Activated T-helper 1 cell treated with anti-CD3 and anti-CD28 coated beads, Interleukin-12 subunit alpha, Interleukin-12 subunit beta, Interleukin-2, Interleukin-4 antibody, amounts not matched to agents 30 ng/mL and 10 ng/mL and 1 ng/mL, durations not matched to agents 14 hours and 24 hours and 36 hours (primary cell): ENCODE measurements around the gene NMNAT2. TPM values are rescaled to one million over a fixed set of nuclear protein-coding genes. Genes with fewer than 3 reads are reported as not detected.
"Not testable (repeated sequence)": the region's sequence is repeated elsewhere in the genome, so short reads cannot be mapped to it uniquely, and the experiment has no call there.

Source experiments
- DNase-seq: peaks from one replicate; pipeline ENCODE4 v3.0.0; 2021; ENCODE audit warnings: low spot score
- H3K27ac Mint-ChIP-seq: one replicate; pipeline ENCODE4 v1.8.0; 2021; ENCODE audit warnings: mild to moderate bottlenecking, mixed read lengths
- H3K27me3 Mint-ChIP-seq: one replicate; pipeline ENCODE4 v1.8.0; 2022; ENCODE audit warnings: mild to moderate bottlenecking, moderate library complexity, mixed read lengths; ENCODE audit not compliant: insufficient read depth
- H3K36me3 Mint-ChIP-seq: one replicate; pipeline ENCODE4 v1.8.0; 2021; ENCODE audit warnings: low read depth, mixed read lengths
- H3K4me1 Mint-ChIP-seq: one replicate; pipeline ENCODE4 v1.8.0; 2021; ENCODE audit warnings: low read depth, mixed read lengths
- H3K4me3 Mint-ChIP-seq: one replicate; pipeline ENCODE4 v1.8.0; 2021; ENCODE audit warnings: mild to moderate bottlenecking, moderate library complexity, mixed read lengths
- H3K9me3 Mint-ChIP-seq: one replicate; pipeline ENCODE4 v1.8.0; 2021; ENCODE audit warnings: mixed read lengths
- intact Hi-C: fragments of 100-400 bp; cut with micrococcal nuclease; formaldehyde crosslinking; loops from one replicate; pipeline ENCODE4 v1.15.1; 2024
- total RNA-seq: library from RNA; stranded (reverse); gene quantifications from 2 replicates; pipeline ENCODE4 v1.2.3, GENCODE V29; 2022

The NMNAT2 gene
- total RNA-seq, 1 donor from 2014 or later, result not detected

DNA sequence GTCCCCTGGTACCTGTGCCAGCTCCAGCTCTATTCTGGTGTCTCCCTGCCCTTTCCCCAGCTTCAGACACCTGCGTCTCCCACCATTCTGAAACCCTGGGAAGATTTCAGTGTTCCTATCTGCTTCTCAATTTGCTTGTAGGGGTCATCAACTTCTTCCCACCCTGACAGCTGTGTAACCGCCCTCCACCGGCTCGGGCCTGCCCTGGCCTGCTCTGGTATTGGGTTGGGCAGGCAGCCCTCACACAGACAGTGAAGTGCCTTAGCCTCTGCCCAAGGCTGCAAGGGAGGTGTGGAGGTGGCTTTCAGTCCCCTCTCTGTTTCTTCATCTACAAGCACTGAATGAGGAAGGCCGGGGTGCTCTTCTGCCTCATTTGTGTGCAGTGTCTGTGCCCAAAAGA, 134.9 kb downstream of the NMNAT2 start:
- DNase-seq, result no peak
- Mint-ChIP-seq H3K27ac (no peak overlapping the region), H3K27me3 (peaks cover 2% of the 10 kb centered on the region), H3K9me3 (no peaks in the 10 kb centered on the region), H3K36me3 (no peaks in the 10 kb centered on the region), H3K4me3 (no peak overlapping the region), H3K4me1 (peaks cover 6% of the 10 kb centered on the region)
- intact Hi-C loops, result no loop called here

DNA sequence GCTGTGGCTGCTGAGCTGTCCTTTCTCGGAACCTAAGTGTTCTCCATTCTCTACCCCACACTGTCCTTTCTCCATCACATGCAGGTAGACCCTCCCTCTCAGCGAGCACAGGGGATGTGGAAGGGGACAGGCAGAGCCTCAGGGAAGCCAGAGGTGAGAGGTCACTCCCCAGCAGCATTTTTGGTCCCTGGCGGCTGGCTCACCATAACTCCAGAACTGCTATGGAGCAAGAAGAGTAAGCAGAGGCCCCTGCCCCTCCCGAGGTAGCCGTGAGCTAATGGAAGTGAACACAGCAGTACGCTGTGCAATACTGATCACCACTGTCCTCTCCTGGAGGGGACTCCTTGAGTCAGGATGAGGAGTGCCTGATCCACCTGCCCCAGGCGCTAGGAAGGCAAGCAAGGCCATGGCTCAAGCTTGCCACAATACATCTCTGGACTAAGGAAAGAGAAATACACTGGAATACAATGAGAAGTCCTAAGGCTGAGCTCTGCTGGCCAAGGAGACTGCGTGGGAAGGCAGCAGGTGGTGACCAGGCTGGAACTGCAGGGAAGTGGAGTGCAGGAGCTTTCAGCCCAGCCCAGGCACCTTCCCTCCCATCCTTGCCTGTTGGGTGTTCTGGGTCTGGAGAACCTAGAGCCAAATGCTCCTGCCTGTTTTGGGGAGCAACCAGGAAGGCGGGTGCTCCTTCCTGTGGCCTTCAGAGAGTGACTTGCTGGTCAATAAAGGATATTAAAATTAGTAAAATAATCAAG, 135.9 kb downstream of the NMNAT2 start:
- intact Hi-C loops, result no loop called here

DNA sequence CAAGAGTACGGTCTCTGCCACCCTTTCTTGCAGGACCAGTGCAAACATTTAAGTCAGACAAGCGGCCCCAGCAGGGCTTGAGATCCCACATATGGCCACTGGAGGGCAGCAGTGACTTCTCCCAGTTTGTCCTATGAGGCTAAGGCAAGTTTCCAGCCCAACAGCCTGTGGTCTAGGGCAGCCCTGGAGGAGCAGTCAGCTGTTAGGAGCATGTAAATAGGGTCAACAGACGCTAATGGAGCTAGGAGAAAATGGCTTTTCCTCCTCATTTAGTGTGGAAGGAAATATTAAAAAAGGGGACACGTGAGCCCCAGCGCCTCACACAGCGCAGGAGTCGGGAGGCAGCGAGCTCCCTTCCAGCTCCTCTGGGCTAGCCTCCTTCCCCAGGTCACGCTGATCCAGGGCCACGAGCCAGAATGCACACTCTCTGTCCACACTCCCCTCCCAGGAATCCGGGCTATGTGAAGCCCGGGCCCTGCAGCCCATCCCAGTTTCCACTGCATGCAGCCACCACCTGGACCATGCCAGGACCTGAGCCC, 136.6 kb downstream of the NMNAT2 start:
- intact Hi-C loops, result loop anchor here (1.0 kb wide), 5 partner anchors 262 to 635 kb away; no protein-coding TSS in a partner anchor
- Mint-ChIP-seq H3K27me3 (peaks cover 5% of the 10 kb centered on the region), H3K36me3 (no peaks in the 10 kb centered on the region), H3K4me3 (no peak overlapping the region), H3K9me3 (no peaks in the 10 kb centered on the region), H3K4me1 (peaks cover 6% of the 10 kb centered on the region), H3K27ac (no peak overlapping the region)
- DNase-seq, result peak; percentile 50

More for the DNA sequence above, 135.9 kb downstream of the NMNAT2 start:
- no peak for DNase-seq
- H3K27ac Mint-ChIP-seq, result no peak overlapping the region
- H3K27me3 Mint-ChIP-seq, result peaks cover 5% of the 10 kb centered on the region
- no peaks in the 10 kb centered on the region for H3K9me3 Mint-ChIP-seq
- peaks cover 6% of the 10 kb centered on the region for H3K4me1 Mint-ChIP-seq
- H3K36me3 Mint-ChIP-seq, result no peaks in the 10 kb centered on the region
- H3K4me3 Mint-ChIP-seq, result no peak overlapping the region

DNA sequence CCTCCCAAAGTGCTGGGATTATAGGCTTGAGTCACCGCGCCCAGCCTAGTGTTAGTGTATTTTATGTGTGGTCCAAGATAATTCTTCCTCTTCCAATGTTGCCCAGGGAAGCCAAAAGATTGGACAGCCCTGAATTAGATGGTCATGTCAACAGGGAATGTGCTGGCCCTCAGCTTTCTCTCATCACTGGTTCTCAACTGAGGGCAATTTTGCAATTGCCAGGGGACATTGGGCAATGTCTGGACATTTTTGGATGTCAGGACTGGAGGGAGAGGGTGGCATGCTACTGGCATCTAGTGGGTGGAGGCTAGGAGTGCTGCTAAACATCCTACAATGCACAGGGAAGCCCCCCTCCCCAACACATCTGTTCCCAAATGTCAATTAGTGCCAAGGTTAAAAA, 137.1 kb downstream of the NMNAT2 start:
- no peaks in the 10 kb centered on the region for H3K36me3 Mint-ChIP-seq
- DNase-seq, result no peak
- no peaks in the 10 kb centered on the region for H3K9me3 Mint-ChIP-seq
- peaks cover 5% of the 10 kb centered on the region for H3K27me3 Mint-ChIP-seq
- H3K4me3 Mint-ChIP-seq, result no peak overlapping the region
- peaks cover 6% of the 10 kb centered on the region for H3K4me1 Mint-ChIP-seq
- intact Hi-C loops, result loop anchor here (1.0 kb wide), 5 partner anchors 262 to 635 kb away; no protein-coding TSS in a partner anchor
- no peak overlapping the region for H3K27ac Mint-ChIP-seq

DNA sequence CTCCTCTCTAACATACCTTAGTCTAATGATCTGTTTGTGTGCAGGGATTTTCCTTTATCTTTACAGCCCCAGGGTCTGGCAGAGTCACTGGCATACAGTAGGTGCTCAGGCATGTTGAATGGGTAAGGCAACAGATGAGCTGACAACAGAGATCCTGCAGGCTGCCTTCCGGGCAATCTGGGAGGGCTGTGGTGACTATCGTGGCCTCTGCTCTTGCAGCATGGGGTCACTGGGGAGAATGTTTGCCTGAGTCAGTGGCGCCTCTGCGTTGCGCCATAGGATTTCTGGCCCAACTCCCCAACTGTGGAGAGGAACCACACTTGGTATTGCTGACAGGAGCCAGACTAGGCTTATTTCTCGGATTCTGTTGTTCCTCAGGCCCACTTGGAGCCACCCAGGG, 138.3 kb downstream of the NMNAT2 start:
- H3K27me3 Mint-ChIP-seq, result peaks cover 5% of the 10 kb centered on the region
- peaks cover 6% of the 10 kb centered on the region for H3K4me1 Mint-ChIP-seq
- intact Hi-C loops, result no loop called here
- no peaks in the 10 kb centered on the region for H3K36me3 Mint-ChIP-seq
- DNase-seq, result no peak
- no peak overlapping the region for H3K27ac Mint-ChIP-seq
- no peaks in the 10 kb centered on the region for H3K9me3 Mint-ChIP-seq
- no peak overlapping the region for H3K4me3 Mint-ChIP-seq

DNA sequence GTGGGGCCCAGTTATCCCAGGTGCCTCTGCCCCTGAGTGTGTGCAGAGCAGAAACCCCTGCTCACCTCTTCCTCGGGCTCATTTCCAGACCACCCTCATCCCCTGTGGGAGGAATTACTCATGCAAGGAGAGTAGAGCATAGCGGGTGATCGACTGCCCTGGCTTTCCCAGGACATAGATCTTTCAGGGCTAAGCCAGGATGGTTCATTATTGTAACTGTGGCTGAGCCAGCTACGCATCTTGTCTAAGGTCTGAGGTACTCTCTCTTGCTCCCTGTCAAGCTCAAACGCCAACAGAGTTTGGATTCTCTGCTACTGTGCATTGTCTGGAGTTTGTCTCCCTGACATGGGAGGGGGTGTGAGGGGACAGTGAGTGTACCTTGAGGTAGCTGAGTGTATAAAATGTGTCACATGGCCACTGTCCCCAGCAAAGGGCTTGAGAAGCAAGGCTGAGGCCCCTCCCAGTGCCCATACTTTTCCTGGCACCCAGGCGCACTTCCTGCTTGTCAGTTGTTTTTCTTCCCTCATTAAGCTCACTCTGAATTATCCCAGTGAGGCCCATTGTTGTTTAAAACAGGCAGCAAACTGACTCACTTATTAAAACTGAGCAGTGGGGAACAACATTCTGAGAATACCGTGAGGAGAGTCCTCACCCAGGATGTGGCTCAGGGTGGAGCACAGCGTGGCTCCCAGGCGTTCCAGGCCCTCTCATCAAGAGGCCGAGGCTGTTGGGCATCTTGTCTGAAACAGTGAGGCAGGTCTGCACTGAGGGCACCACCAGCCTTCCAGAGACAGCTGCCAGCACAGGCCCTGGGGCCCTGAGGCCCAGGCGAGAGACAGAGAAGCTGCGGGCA, 139.2 kb downstream of the NMNAT2 start:
- H3K27me3 Mint-ChIP-seq, result peaks cover 5% of the 10 kb centered on the region
- no peaks in the 10 kb centered on the region for H3K36me3 Mint-ChIP-seq
- peaks cover 6% of the 10 kb centered on the region for H3K4me1 Mint-ChIP-seq
- no peak for DNase-seq
- H3K27ac Mint-ChIP-seq, result no peak overlapping the region
- no peaks in the 10 kb centered on the region for H3K9me3 Mint-ChIP-seq
- intact Hi-C loops, result no loop called here
- H3K4me3 Mint-ChIP-seq, result no peak overlapping the region

DNA sequence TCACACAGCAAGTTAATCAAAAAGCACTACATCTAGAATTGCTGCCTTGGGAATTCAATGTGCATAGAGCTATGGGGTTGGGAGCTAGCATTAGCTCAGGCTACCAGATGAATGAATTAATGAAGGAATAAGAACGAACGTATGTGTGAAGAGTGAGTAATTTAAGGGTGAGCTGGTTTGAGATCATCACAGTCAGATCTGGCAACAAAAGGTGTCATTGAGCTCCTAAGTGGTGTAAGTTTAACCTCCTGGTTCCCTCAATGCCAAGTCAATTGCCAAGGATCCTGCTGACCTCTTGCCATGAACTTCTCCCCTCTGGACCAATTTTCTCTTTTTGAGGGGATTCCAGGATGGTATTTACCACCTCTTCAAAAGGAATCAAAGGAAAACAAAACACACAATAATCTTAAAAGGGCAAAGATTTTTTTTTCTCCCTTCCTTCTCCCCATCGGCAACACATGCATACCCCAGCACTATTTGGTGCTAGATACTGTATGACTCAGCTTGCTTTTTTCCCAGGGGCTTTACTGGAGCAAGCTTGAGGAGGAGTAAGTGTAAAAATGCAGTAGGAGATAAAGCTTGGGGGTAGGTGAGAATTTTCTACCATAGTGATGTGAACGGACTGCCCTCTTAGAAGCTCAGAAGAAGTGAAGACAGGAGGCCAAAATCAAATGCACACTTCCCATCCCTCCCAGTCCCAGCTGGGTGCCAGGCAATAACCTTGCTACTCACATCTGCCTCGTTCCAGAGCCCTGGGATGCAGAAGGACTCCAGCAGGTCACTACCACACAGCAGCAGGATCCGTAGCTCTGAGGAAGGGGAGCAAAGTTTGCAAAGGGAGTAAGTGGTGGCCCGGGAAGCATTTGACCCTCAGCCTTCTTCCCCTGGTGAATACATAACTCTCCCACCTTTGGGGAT, 140.1 kb downstream of the NMNAT2 start:
- no peak for DNase-seq
- intact Hi-C loops, result no loop called here

DNA sequence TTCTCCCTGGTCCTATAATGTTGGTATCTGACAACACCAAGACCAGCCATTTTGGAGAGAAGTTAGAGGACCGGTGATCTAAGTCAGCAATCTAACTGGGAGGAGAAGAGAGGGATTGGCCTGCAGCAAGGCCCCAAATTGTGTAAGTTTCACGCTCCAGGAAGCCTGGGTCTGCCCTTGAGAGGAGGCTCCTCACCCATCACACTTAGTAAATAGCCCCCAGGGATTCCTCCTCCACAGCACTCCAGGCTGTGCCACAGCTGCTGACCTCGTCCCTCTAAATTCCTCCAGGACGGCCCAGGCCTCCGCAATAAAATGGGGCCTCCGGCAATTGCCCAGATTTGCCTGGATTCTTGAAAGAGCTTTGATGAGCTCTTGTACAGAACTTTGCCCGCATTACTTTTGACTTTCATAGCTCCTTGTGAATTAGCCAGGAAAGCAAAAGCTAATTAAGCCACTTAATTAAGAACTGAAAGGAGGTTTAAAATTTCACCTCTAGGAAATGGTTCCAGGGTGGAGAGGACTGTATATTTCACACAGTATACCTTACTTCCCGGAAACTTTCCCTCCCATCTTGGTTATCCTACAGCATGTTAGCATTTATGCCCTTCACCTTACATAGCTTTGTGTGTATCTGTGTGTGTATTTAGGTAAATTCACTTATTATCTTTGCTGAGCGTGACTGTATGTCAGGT, 141.6 kb downstream of the NMNAT2 start:
- H3K27ac Mint-ChIP-seq, result no peak overlapping the region
- H3K4me3 Mint-ChIP-seq, result no peak overlapping the region
- no peaks in the 10 kb centered on the region for H3K9me3 Mint-ChIP-seq
- H3K4me1 Mint-ChIP-seq, result peaks cover 6% of the 10 kb centered on the region
- no peaks in the 10 kb centered on the region for H3K36me3 Mint-ChIP-seq
- intact Hi-C loops, result no loop called here
- H3K27me3 Mint-ChIP-seq, result peaks cover 5% of the 10 kb centered on the region
- no peak for DNase-seq

More for the DNA sequence above, 140.1 kb downstream of the NMNAT2 start:
- Mint-ChIP-seq H3K9me3 (no peaks in the 10 kb centered on the region), H3K27me3 (peaks cover 5% of the 10 kb centered on the region), H3K27ac (no peak overlapping the region), H3K4me3 (no peak overlapping the region), H3K36me3 (no peaks in the 10 kb centered on the region), H3K4me1 (peaks cover 6% of the 10 kb centered on the region)

DNA sequence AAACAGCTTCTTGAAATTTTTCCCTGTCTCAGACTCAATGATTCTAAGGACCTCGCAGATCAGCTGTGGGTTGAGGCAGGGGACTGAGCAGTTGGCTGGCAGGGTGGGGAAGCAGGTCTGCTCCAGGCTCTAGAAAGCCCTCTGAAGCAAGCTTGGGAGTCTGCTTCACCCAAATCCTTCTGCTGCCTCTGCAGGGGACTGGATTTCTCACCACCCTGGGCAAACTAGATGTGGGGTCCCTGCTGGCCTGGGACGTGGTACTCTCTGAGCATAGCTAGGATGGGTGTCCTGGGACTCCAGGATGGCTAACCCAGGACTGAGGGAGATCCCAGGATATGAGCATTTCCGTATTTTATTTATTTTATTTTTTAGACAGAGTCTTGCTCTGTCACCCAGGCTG, 142.9 kb downstream of the NMNAT2 start:
- H3K36me3 Mint-ChIP-seq, result no peaks in the 10 kb centered on the region
- intact Hi-C loops, result no loop called here
- H3K4me3 Mint-ChIP-seq, result no peak overlapping the region
- peaks cover 5% of the 10 kb centered on the region for H3K27me3 Mint-ChIP-seq
- no peaks in the 10 kb centered on the region for H3K9me3 Mint-ChIP-seq
- no peak overlapping the region for H3K27ac Mint-ChIP-seq
- H3K4me1 Mint-ChIP-seq, result peaks cover 6% of the 10 kb centered on the region
- no peak for DNase-seq

DNA sequence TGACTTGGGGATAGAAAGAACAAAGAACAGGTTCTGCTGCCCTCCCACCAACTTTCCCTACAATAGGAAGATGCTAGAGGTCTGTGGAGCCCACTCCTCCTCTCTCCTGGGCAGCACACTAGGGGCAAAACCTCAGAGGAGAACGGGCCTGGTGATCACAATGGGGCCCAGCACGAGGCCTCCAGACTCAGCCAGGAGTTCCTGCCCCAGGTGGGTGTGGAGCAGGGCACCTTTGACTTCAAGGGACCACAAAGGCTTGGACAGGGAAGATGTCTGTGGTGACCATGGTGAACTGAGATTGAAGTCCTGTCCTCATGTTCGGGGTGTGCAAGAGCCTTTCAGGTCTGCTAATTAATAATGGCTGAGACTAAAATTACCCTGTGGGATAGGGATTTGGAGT, 143.3 kb downstream of the NMNAT2 start:
- no peak overlapping the region for H3K4me3 Mint-ChIP-seq
- intact Hi-C loops, result no loop called here
- H3K9me3 Mint-ChIP-seq, result no peaks in the 10 kb centered on the region
- DNase-seq, result no peak
- H3K27ac Mint-ChIP-seq, result no peak overlapping the region
- H3K36me3 Mint-ChIP-seq, result no peaks in the 10 kb centered on the region
- peaks cover 7% of the 10 kb centered on the region for H3K27me3 Mint-ChIP-seq
- H3K4me1 Mint-ChIP-seq, result peaks cover 6% of the 10 kb centered on the region

DNA sequence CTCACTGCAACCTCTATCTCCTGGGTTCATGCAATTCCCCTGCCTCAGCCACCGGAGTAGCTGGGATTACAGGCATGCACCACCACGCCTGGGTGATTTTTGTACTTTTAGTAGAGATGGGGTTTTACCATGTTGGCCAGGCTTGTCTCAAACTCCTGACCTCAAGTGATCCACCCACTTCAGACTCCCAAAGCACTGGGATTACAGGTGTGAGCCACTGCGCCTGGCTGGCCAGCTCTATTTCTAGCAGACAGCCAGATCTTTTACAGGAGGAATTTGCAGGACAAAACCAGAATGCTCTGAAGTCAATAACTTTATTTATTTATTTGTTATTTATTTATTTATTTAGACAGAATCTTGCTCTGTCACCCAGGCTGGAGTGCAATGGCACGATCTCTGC, 144.2 kb downstream of the NMNAT2 start:
- intact Hi-C loops, H3K36me3 Mint-ChIP-seq: not testable (repeated sequence)

DNA sequence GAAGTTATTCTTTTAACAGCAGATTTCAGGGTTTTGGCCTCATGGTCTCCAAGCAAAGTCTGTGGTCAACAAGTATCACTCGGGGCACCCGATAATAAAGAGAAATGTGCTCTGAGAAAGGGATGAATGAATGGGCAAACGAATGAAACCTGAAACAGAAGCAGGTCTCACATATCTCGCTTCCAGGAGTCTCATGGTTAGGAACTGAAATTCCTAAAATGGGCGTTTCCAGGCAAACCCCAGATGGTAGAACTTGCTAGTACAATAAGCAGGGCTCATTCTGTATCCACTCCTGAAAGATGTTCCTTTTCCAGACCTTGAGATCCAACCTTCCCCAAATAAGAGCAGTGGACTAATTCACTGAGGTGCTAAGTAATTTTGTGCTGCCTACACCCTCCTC, 144.9 kb downstream of the NMNAT2 start:
- H3K27ac Mint-ChIP-seq, result no peak overlapping the region
- no peaks in the 10 kb centered on the region for H3K36me3 Mint-ChIP-seq
- H3K9me3 Mint-ChIP-seq, result no peaks in the 10 kb centered on the region
- no peak for DNase-seq
- intact Hi-C loops, result no loop called here
- no peak overlapping the region for H3K4me3 Mint-ChIP-seq
- H3K4me1 Mint-ChIP-seq, result no peaks in the 10 kb centered on the region
- peaks cover 5% of the 10 kb centered on the region for H3K27me3 Mint-ChIP-seq

More for the DNA sequence above, 144.2 kb downstream of the NMNAT2 start:
- not testable (repeated sequence) for H3K27me3 Mint-ChIP-seq, H3K4me3 Mint-ChIP-seq, H3K27ac Mint-ChIP-seq, DNase-seq, H3K4me1 Mint-ChIP-seq, H3K9me3 Mint-ChIP-seq
